GM19468 (cell line): ENCODE data around the gene PLCD3.
A peak's percentile ranks its signal among the peaks of the same experiment; 100 is the strongest.

ENCODE experiments used
- ATAC-seq: cut with Tn5 transposase; IDR thresholded peaks from one replicate; pipeline ENCODE4 v1.9.1; 2021; ENCODE audit warnings: mild to moderate bottlenecking, moderate library complexity, moderate number of reproducible peaks; ENCODE audit not compliant: unreplicated experiment; ENCODE audit errors: extremely low read depth

Gene PLCD3

DNA sequence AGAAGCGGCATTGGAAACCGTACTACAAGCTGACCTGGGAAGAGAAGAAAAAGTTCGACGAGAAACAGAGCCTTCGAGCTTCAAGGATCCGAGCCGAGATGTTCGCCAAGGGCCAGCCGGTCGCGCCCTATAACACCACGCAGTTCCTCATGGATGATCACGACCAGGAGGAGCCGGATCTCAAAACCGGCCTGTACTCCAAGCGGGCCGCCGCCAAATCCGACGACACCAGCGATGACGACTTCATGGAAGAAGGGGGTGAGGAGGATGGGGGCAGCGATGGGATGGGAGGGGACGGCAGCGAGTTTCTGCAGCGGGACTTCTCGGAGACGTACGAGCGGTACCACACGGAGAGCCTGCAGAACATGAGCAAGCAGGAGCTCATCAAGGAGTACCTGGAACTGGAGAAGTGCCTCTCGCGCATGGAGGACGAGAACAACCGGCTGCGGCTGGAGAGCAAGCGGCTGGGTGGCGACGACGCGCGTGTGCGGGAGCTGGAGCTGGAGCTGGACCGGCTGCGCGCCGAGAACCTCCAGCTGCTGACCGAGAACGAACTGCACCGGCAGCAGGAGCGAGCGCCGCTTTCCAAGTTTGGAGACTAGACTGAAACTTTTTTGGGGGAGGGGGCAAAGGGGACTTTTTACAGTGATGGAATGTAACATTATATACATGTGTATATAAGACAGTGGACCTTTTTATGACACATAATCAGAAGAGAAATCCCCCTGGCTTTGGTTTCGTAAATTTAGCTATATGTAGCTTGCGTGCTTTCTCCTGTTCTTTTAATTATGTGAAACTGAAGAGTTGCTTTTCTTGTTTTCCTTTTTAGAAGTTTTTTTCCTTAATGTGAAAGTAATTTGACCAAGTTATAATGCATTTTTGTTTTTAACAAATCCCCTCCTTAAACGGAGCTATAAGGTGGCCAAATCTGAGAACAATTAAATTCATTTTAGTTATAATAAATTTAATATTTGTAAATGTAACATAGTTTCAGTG, 17.7 kb upstream of the PLCD3 start:
- ATAC-seq, result no peak

DNA sequence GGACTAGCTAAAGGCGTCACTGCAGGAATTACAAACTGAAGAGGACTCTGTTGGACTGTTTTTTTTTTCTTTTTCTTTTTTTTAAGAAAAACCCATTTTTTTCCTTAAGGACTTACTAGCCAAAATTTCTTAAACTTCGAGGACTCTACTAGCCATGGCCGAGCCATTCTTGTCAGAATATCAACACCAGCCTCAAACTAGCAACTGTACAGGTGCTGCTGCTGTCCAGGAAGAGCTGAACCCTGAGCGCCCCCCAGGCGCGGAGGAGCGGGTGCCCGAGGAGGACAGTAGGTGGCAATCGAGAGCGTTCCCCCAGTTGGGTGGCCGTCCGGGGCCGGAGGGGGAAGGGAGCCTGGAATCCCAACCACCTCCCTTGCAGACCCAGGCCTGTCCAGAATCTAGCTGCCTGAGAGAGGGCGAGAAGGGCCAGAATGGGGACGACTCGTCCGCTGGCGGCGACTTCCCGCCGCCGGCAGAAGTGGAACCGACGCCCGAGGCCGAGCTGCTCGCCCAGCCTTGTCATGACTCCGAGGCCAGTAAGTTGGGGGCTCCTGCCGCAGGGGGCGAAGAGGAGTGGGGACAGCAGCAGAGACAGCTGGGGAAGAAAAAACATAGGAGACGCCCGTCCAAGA, 16.8 kb upstream of the PLCD3 start:
- ATAC-seq, result no peak

DNA sequence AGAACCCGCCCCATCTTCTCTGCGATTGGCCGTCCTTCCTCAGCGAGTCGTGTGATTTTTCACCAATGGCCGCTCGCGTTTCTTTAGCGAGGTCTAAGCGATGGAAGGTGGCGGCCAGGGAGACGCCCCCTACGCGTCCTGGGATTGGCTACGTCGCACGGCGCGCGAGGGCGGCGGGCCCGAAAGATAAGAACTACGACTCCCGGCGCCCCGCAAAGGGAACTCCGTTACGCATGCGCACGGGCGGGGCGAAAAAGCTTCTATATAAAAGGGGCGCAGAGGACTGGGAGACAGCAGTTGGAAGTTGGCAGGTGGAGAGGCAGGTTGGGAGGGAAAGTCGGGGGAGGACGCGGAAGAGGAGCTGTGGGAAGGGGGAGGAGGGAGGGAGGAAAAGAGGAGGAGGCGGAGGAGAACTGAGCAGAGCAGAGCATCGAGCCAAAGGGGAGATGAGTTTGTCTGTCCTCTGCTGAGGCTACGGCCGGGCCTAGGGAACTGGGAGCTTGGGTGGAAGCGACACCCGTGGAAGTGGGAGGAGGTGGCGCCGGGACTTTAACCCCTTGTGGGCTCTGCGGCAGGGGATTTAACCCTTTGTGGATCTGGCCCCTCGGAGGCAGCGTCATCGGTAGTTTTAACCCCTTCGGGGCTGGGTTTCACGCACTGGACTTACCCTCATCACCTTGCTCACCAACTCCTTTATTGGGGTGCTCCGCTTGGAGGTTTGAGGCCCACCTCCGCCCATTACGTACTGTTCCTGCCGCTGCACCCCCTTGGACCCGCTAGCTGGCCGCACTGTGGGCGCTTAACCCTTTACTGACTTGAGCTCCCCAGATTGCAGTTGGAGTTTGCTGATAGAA, 16.1 kb upstream of the PLCD3 start, which contains the start of gene HEXIM1:
Gene HEXIM1 (plus strand): TSS at position 293 of the 854 bp plus-strand sequence. CDS start 716 bp downstream, outside the sequence.
- ATAC-seq, result peak; percentile 45

DNA sequence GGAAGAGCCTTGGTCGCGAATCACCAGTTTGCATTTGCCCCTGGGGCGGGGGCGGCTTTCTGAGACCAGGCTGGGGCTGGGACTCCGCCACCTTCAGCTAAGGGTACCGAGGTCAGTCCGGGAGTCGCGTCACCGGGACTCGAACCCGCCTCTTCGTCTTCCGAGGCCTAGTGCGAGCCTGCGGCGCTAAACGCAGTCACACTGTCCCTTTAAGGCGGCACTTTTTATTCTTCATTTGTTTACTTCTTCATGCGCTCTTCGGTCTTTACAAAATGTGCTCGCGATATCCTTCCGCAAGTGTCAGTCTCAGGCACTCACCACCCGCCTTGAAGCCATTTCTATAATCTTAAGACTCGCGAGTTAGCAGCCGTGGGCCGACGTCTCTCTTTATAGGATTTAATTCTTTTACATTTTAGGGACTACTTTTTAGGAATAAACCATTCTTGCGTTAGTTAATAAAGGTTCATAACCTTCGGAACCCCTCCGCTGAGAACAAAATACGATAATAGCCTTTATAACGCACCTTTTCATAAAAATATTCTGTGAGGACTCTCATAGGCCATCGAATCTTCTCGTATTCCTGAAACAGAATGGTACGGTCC, 15.4 kb upstream of the PLCD3 start:
- no peak for ATAC-seq

DNA sequence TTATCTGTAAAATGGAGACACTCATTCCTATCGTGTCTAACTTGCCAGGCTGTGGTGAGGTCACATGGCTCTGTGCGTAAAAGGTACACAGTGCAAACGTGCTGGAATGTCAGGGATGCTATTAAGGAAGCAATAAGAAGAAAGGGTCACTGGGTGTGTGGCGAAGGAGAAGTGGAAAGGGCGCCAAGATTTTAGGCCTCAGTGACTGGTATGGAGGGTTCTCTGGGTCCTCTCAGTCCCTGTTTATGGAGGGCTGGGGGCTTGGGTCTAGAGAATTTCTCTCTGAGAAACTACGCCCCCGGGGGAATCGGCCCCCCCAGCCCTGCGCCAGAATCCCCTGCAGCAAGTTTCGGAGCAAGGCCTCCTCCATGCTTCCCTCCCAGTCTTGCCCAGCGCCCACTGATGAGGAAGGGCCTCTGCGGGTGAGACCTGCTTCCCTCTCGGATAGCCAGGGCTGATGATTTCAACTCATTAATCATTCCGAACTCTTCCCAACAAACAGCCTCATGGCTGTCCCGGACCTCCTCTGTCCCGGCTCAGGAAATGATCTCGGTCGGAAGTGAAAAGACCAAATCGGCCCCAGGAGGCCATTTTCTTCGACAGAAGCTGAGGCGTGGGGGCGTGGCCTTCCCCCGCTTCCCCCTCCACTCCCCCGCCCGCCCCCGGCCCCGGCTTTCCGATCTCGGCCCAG, 14.7 kb upstream of the PLCD3 start:
- ATAC-seq, result no peak

DNA sequence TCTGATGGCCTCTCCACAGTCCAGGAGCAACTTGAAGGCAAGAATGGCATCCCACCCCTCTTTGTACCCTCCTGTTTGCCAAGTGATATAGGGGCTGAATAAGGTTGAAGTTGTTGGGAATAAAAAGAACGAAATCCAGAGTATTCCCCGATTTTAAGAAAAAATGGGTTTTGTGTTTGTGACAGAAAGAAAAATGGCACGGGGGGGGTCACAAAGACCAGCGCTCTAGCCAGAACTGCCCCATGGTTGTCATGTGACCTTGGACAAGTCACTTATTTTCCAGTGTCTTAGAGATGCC, 14.2 kb upstream of the PLCD3 start:
- no peak for ATAC-seq

DNA sequence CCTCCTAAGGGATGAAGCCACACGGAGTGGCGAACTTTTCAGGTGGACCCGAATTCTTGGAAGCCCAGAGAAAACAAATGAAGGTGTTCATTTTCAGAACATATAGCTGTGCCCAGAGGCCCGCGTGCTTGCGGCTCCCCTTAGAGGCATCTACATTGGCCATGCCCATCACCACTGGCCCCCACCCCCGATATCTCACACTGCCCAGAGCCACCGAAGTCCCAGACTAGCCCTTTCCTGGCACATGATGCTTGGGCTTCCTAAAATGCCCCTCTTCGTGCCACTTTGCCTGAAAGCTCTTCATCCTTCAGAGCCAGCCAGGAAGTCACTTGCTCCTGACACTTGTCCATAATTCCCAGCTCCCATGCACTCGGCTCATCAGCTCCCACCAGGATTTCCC, 13.9 kb upstream of the PLCD3 start:
- ATAC-seq, result no peak

DNA sequence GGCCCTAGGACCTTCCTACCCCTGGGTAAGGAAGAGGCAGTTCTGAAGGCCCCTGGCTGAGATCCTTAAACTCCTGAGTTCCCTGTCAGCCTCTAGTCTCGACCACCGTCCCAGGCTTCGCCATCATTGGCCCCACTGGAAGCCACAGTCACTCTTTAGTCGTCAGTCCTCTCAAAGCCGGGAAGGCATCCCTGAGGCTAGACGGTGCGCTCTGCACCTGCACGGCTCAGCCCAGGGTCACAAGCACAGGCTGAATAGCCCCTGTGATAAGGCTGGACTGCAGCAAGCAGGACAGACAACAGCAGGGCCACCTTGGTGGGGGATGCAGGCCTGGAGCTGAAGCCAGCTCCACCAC, 12.7 kb upstream of the PLCD3 start:
- ATAC-seq, result no peak

DNA sequence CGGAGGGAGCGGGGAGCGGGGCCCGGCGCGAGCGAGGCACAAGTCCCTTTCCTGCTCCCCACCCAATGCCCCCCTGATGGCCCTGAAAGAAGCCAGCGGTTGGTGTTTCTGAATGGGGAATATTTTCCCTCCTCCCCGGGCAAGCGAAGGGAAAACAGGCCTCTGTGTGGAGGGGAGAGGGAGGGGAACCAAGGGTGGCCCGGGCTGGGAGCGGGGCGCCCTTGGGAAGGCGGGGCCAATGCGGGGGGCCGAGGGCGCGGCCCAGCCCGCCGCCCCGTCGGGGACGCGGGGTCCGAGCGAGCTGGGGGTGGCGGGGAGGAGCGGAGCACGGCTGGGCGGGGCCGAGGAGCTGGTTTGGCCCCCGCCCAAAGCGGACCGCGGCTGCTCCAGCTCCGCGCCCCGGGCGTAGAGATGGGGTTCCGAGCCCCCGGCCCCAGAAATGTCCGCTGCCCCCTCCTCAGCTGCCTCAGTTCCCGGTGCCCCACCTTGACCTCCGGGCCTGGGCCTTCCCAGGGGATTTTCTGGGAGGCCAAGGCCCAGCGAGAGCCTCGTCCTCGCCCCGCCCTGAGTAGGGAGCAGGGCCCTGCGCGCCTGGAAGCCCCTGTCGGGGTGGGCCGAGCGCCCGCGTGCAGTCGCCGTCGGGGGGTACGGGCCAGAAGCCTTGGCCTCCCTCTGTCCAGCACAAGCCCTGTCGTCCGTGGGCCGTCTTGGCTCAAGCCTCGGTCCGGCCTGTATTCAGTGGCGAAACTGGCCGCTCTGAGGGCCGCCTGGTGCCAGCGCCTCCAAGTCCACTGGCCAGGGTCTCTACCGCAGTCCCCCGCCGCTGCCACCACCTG, 12.1 kb upstream of the PLCD3 start:
- ATAC-seq, result no peak

DNA sequence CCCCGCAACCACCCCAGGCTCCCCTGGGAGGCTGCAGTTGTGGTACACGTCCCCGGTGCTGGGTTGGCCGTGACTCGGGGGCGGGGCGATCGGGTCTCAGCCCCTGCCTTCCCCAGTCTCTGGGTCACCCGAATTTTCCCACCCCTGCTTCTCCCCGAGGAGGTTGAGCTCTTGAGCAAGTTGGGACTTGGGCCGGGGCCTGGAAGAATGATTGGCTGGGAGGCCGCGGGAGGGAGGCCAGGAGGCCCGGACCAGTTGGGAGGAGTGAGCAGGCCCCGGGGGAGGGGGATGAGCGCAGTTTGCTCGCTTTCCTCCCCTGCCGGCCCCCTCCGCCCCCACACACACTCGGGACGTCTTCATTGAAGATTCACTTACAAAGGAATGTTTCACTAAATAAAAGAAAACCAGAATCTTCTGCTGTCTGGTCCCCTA, 11.5 kb upstream of the PLCD3 start:
- ATAC-seq, result no peak

DNA sequence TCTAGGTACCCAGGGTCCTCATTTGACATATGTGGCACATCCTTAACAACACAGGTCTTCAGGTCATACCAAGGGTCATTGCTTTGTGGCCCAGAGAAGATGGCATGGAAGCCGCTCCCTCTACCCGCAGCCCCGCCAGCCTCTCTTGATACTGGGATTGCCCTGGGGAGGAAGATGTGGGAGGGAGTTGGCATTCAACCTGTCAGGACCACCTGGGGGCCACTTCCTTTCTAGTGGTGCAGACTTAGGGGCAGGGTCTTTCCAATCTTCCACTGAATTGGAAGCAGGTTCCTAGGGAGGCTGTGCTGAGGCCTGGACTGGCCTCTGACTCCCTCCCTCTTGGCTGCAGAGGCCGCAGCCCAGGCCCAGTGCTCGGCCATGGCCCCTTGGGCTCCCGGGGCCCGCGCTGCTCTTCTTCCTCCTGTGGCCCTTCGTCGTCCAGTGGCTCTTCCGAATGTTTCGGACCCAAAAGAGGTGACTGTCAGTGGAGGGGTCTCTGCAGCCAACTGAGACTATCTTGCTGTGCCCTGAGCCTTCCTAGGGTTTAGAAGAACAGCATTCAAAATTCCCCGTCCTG, 10.9 kb upstream of the PLCD3 start:
- no peak for ATAC-seq

DNA sequence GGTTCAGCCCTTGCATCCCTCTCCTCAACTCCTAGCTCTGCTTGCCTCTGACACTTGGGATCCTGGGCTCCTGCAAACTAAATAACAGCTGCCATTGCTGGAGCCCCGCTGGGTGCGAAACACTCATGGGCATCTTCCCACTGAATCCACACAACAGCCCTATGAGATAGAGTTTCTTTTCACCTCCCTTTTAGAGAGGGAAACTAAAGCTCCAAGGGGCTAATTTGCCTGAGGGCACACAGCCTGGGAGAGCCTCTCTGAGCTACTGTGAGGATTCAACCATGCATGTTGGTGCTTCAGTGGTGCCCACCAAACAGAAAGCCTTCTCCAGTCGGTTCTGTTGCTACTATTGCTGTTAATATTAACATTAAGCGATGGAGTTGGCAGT, 7.2 kb upstream of the PLCD3 start:
- no peak for ATAC-seq

DNA sequence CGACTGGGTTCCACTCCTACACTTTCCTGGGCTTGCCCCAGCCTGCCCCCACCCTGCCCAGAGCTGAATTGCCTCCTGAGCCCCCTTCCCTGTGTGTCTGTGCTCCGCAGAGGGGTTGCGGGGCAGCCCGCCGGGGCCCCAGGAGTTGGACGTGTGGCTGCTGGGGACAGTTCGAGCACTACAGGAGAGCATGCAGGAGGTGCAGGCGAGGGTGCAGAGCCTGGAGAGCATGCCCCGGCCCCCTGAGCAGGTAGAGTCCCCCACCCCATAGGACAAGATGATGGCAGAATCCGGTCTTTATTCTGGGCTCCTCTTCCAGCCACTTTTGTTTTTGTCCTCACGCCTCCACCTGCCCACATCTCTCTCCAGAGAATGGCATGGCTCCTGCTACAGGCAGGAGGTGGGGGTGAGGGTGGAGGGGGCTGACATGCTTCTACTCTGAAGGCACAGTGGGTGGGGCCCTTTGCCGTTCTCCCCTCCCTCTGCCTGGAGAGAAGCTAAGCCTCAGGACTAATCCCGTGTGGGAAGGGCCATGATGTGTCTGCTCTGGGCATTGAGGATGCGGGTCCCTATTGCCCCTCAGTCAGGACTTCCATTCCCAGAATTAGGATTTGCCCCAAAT, 6.7 kb upstream of the PLCD3 start:
- no peak for ATAC-seq

DNA sequence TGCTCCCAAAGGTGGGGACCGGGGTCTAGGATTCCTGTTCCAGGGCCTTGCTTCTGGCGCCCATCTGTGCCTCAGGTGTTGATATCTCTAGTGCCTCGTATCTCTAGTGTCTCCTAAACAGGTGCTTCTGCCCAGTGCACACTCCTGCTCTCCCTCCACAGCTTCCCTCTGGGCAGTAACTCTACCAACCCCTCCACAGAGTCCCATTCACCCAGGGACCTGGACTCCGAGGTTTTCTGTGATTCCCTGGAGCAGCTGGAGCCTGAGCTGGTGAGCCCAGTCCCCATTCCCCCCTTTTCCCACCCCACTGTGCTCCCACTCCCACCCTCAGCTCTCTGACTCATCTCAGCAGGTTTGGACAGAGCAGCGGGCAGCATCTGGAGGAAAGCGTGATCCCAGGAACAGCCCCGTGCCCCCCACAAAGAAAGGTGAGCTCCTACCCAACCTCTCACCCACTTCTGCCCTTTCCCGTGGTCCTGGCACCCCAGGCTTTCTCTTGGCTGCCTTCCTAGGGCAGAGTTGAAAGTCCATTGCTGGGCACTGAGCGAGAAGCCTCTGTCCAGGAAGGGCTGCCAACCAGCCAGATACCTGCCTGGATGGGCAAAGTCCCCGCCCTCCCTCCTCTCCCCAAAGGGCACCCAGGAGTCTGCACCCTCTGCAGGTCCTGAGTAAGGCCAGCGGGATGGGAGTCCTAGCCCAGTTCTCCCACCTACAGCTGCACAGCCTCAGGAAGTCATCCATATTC, 5.4 kb upstream of the PLCD3 start:
- no peak for ATAC-seq

DNA sequence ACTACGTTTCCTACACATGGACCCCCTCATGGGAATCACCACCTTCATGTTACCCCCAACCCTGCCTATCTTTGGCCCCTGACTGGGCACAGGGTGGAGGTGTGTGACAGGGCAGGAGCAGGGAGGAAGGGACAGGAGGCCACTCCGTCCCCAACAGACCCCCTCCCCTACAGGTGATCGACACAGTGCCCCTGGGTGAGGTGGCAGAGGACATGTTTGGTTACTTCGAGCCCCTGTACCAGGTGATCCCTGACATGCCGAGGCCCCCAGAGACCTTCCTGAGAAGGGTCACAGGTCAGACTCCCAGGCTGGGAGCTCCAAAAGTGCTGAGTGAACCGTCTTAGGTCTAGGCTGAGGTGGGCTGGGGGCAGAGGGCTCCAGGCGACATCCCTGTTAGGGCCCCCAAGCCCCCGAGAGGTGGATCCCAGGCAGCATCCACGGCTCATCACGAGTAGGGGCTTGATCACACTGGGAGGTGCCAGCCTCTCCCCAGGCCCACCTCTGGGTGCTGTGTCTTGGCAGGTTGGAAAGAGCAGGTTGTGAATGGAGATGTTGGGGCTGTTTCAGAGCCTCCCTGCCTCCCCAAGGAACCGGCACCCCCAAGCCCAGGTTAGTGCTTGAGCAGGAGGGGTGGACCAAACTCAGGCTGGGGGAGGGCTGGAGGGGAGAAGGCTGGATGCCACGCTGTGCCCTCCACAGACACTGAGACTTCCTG, 4.7 kb upstream of the PLCD3 start:
- no peak for ATAC-seq

DNA sequence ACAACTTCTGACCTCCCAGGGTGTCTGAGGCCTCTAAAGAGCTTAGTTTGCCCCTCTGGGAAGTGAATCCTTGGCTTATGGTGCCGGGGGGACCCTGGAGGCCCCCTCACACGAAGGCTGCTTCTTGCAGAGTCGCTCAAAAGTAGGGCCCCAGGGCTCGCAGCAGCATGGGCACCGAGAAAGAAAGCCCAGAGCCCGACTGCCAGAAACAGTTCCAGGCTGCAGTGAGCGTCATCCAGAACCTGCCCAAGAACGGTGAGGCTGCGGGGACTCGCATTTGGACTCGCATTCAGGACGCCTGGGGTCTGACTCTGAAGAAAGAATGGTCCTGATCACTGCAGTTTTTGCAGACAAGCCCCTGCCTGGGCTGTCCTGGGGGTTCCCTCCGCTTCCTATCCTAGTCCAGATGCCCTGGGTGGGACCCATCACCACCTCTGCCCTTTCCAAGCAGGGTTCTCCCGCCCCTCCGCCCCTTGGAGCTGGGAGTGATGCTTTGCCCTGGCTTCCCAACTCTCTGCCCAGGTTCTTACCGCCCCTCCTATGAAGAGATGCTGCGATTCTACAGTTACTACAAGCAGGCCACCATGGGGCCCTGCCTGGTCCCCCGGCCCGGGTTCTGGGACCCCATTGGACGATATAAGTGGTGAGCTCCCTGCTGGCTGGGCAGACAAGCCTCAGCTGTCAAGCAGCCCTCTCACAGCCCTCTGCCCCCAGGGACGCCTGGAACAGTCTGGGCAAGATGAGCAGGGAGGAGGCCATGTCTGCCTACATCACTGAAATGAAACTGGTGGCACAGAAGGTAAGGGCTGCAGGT, 3.9 kb upstream of the PLCD3 start:
- ATAC-seq, result no peak
